SK-N-MC (cell line): ENCODE measurements around the gene DIDO1.
"Not testable (repeated sequence)": the region's sequence is repeated elsewhere in the genome, so short reads cannot be mapped to it uniquely, and the experiment has no call there.

Source experiments
- EZH2 ChIP-seq: fragments of 200-600 bp; sonication (generic); IDR thresholded peaks from one replicate; pipeline ENCODE4 v1.6.1; 2017; ENCODE audit warnings: antibody characterized with exemption
- FOXP2 ChIP-seq: optimal IDR thresholded peaks from 2 replicates; pipeline ENCODE3; 2011; ENCODE audit warnings: mild to moderate bottlenecking, moderate library complexity; ENCODE audit not compliant: insufficient read depth; ENCODE audit errors: extremely low read length, control extremely low read depth
- POLR2AphosphoS5 ChIP-seq: IDR thresholded peaks from 2 replicates; pipeline ENCODE4 v1.6.1; 2012; ENCODE audit warnings: mild to moderate bottlenecking, low read depth, low read length, borderline replicate concordance

- TF ChIP-seq POLR2AphosphoS5, EZH2, FOXP2: not testable (repeated sequence)
Measured at GRCh38 chr20:62848917-62849316, 77.4 kb downstream of the DIDO1 start.
